ENCODE data around the gene STEAP3.
A peak's percentile ranks its signal among the peaks of the same experiment; 100 is the strongest.

Gene STEAP3

GRCh38 chr2:119282996-119283511 is 59.4 kb downstream of the STEAP3 start:
- DNase-seq (ENCODE audit: low read depth): no peak
- H3K4me3 ChIP-seq (ENCODE audit: low read depth, low read length): no peak overlapping the region

DNA sequence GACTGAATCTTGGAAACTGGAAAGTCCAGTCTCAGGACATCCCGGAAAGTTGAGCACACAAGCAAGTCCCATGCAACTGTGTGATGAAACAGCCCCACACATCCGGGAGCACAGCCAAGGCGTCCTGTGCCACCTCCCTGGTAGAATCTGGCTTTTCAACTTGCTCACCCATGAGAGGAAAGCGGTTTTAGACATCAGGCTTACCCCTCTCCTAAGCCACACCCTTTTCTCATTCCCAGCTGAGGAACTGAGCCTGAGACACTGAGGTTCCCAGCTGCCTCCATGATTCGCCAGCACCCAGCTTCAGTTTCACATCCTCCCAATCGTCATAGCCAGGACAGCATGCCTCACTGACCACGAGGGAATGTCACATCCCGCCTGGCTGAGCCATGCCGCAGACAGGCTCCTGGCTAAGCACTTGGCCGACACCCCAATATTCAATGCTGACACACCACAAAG is 60.3 kb downstream of the STEAP3 start:
- H3K4me3 ChIP-seq (ENCODE audit: low read depth, low read length): no peak overlapping the region
- DNase-seq (ENCODE audit: low read depth): peak; percentile 73

DNA sequence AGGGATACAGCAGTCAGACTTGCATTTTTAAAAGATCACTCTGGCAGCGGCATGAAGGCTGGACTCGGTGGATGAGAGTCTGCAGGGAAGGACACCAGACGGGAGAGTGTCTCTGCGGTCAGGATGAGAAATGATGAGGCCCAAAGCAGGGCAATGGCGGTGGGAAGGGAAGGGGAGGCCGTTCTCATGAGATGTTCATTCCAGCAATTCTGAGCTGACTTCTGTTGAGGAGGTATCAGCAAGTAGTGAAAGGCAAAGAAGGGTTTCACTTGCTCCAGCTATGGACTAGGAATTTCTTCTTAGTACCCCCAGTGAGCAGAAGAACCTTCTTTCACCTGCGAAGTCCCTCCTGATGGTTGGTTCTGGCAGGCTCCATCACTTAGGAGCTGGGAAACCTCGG is 63.0 kb downstream of the STEAP3 start:
- DNase-seq (ENCODE audit: low read depth): no peak

DNA sequence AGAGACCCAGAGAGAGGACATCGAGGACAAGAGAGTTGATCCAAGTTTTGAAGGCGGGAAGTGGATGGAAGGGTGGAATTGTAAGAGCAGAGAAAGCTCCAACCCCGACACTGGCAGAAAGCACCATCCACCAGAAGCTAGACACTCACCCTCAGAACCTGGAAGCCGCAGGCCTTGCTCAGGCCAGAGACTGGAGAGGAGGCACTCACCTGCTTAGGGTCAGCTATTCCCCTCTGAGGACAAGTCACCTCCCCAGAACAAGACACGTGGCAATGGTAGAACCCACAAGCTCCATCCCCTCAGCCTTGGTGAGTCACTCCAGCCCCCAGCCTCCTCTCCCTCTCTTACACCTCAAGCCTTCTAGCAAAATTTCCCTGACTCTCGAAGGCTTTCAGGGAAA is 64.9 kb downstream of the STEAP3 start:
- DNase-seq (ENCODE audit: low read depth): no peak
- no peak overlapping the region for H3K4me3 ChIP-seq (ENCODE audit: low read depth, low read length)

More for the DNA sequence above, 63.0 kb downstream of the STEAP3 start:
- H3K4me3 ChIP-seq (ENCODE audit: low read depth, low read length): no peak overlapping the region

- DNase-seq (ENCODE audit: low read depth): peak; percentile 49
- H3K4me3 ChIP-seq (ENCODE audit: low read depth, low read length): no peak overlapping the region
Measured at GRCh38 chr2:119289093-119289492, 65.5 kb downstream of the STEAP3 start.

DNA sequence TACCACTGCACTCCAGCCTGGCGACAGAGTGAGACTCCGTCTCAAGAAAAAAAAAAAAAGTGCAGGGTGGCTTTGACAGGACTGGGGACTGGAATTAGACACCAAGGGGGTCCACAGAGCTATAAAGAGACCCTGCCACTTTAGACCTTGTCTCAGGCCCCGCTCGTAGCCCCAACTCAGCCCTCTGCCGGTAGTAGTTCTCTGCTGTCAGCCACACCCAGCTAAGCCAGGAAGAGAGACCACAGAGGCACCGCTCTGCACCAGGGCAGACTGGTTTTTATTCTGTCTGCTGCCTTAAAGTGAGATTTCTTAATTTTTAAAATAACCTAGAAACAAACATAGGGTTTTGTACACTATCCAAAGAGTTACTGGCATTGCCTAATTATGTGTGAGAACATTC is 66.0 kb downstream of the STEAP3 start:
- no peak overlapping the region for H3K4me3 ChIP-seq (ENCODE audit: low read depth, low read length)
- no peak for DNase-seq (ENCODE audit: low read depth)

GRCh38 chr2:119290859-119291587 is 67.4 kb downstream of the STEAP3 start:
- H3K4me3 ChIP-seq (ENCODE audit: low read depth, low read length): no peak overlapping the region
- DNase-seq (ENCODE audit: low read depth): no peak

DNA sequence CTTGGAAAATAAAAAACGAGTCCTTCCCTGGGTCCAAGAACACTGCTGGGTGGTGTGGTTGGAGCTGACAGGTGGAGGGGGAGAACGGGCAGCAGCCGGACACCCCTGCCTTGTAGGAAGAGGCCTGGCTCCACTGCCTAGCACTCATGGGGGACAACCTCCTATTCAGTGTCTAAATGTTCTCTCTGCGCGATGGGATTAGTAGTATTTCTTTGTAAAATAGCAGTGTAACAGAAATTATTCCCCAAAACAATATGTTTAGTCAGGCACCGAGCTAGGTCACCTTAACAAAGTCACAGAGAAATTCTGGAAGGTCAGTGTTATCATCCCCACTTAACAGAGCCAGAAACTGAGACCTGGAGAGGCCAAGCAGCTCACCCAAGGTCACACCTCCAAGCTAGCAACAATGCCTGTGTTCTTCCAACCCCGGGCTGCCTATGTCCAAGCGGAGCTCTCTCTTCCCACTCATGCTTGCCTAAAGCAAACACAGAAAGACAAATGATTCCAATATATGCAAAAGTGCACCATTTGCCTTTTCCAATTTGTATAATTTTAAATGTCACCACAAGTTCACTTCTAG is 68.0 kb downstream of the STEAP3 start:
- H3K4me3 ChIP-seq (ENCODE audit: low read depth, low read length): no peak overlapping the region
- no peak for DNase-seq (ENCODE audit: low read depth)

GRCh38 chr2:119292226-119292625 is 68.6 kb downstream of the STEAP3 start:
- no peak overlapping the region for H3K4me3 ChIP-seq (ENCODE audit: low read depth, low read length)
- DNase-seq (ENCODE audit: low read depth): no peak

GRCh38 chr2:119293254-119293653 is 69.6 kb downstream of the STEAP3 start:
- no peak for DNase-seq (ENCODE audit: low read depth)
- no peak overlapping the region for H3K4me3 ChIP-seq (ENCODE audit: low read depth, low read length)

DNA sequence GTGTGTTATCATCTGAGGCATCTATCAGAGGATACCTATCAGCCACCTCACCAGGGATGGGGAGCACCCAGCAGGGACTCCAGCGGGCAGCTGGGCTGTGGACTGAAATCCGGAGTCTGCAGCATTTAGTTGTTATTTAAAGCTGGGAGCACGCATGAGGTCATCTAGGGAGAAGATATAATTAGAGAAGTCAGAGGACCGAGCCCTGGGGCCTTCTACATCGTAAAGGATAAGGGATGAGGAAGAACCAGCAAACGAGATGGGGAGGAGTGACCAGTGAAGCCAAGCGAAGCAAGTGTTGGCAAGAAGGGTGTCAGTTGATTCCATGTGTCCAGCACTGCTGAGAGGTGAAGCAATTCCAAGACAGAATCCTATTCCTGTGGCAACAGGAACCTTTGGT is 70.3 kb downstream of the STEAP3 start:
- no peak overlapping the region for H3K4me3 ChIP-seq (ENCODE audit: low read depth, low read length)
- no peak for DNase-seq (ENCODE audit: low read depth)

GRCh38 chr2:119294671-119295070 is 71.0 kb downstream of the STEAP3 start:
- H3K4me3 ChIP-seq (ENCODE audit: low read depth, low read length): no peak overlapping the region
- DNase-seq (ENCODE audit: low read depth): no peak

DNA sequence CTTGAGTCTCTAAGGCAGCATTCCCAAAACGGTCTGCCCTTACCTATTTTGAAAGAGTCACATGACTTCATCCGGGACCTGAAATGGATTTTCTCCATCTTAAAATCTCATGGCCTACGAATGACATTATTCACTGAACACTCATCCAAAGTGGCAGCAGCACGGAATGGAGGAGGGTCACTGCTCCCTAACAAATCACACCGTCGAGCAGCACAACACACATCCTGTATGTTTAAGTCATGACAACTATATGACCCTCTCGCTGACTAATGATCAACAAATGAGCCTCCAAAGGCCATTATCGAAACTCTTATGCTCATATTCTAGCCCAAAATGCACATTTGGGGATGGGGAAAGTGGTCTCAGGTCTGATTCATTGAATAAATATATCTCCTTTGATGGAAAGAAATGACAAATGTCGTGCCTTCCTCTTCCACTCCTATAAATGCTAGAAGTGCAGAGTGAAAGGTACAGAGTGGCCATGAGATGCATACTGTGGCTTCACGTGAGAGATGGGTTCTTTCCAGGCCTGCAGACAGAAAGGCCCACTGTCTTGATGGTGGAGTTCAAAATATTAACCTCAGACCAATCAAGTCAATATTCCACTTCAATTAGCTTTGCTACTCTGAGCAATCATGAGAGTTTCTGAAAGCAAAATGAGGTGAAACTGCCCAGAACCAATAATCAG is 72.2 kb downstream of the STEAP3 start:
- no peak for DNase-seq (ENCODE audit: low read depth)
- H3K4me3 ChIP-seq (ENCODE audit: low read depth, low read length): no peak overlapping the region

DNA sequence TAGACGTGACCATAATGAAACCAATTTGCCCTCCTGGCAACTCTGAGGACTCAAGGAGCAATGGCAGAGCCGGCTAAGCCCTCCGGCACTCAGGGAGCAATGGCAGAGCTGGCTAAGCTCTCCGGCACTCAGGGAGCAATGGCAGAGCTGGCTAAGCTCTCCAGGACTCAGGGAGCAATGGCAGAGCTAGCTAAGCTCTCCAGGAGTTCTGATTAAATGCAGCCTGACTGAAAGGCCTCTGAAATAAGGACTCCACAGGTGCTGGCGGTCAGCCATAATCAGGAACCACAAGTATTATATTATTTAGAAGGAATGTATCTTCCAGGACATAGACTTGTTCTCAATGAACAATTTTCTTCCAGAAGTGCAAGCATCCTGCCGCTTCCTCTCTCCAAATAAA is 77.8 kb downstream of the STEAP3 start:
- DNase-seq (ENCODE audit: low read depth): no peak

GRCh38 chr2:119304847-119305246 is 81.2 kb downstream of the STEAP3 start:
- DNase-seq (ENCODE audit: low read depth): no peak

More for the DNA sequence above, 77.8 kb downstream of the STEAP3 start:
- H3K4me3 ChIP-seq (ENCODE audit: low read depth, low read length): no peak overlapping the region

GRCh38 chr2:119305497-119306195 is 82.0 kb downstream of the STEAP3 start:
- no peak for DNase-seq (ENCODE audit: low read depth)
- H3K4me3 ChIP-seq (ENCODE audit: low read depth, low read length): no peak overlapping the region

More at GRCh38 chr2:119304847-119305246, 81.2 kb downstream of the STEAP3 start:
- no peak overlapping the region for H3K4me3 ChIP-seq (ENCODE audit: low read depth, low read length)

GRCh38 chr2:119306196-119306590 is 82.6 kb downstream of the STEAP3 start:
- DNase-seq (ENCODE audit: low read depth): no peak
- H3K4me3 ChIP-seq (ENCODE audit: low read depth, low read length): no peak overlapping the region

GRCh38 chr2:119307419-119308140 is 83.9 kb downstream of the STEAP3 start:
- DNase-seq (ENCODE audit: low read depth): no peak
- no peak overlapping the region for H3K4me3 ChIP-seq (ENCODE audit: low read depth, low read length)

DNA sequence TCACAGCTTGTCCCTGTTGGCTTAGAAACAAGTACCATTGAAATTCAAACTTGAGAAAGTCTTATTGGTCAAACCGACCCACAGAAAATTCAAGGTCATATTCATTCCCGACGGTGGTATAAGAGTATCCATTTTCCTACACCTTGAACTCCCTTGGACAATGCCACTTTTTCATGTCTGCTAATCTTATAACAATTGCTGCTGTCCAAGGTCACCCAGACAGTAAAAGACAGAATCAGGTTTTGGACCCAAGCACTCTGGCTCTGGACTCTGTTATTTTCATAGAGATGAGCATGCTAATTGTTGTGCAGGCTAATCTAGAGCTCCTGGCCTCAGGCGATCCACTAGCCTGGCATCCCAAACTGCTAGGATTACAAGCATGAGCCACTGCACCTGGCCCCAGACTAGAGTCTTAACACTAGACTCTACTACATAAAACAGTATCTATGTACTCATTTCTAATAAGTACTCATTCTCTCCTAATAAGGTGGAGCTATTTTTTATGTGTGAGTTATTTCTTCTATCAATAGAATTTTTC is 85.2 kb downstream of the STEAP3 start:
- DNase-seq (ENCODE audit: low read depth): no peak
- H3K4me3 ChIP-seq (ENCODE audit: low read depth, low read length): no peak overlapping the region

All from skeletal muscle cell (primary cell).